Mesendoderm (in vitro differentiated cells): ENCODE measurements around the gene MT1A.
A peak's percentile ranks its signal among the peaks of the same experiment; 100 is the strongest.
"Not testable (repeated sequence)": the region's sequence is repeated elsewhere in the genome, so short reads cannot be mapped to it uniquely, and the experiment has no call there.

Experiments
- DNase-seq: peaks from one replicate; pipeline ENCODE4 v3.0.0; 2013
- H2AK5ac ChIP-seq: 2 replicates; pipeline ENCODE4 v1.6.1; 2013; ENCODE audit warnings: low read length, inconsistent platforms
- H2BK120ac ChIP-seq: 2 replicates; pipeline ENCODE4 v1.6.1; 2013; ENCODE audit warnings: low read depth, mild to moderate bottlenecking, low read length, moderate library complexity, mixed read lengths
- H2BK15ac ChIP-seq: replicated peaks from 2 replicates; pipeline ENCODE4 v1.6.1; 2013; ENCODE audit warnings: low read depth, mild to moderate bottlenecking, moderate library complexity
- H2BK5ac ChIP-seq: 2 replicates; pipeline ENCODE4 v1.6.1; 2013; ENCODE audit warnings: low read length, inconsistent platforms
- H3K18ac ChIP-seq: 2 replicates; pipeline ENCODE4 v1.6.1; 2013; ENCODE audit warnings: mild to moderate bottlenecking, low read length, mixed read lengths
- H3K23ac ChIP-seq: one replicate; pipeline ENCODE4 v1.6.1; 2013; ENCODE audit warnings: low read length
- H3K27ac ChIP-seq: 2 replicates; pipeline ENCODE4 v1.5.1; 2013; ENCODE audit warnings: low read depth, mild to moderate bottlenecking, inconsistent platforms, low read length, moderate library complexity
- H3K27me3 ChIP-seq: 2 replicates; pipeline ENCODE4 v1.6.1; 2013; ENCODE audit warnings: low read length, control low read depth, mild to moderate bottlenecking, inconsistent platforms; ENCODE audit not compliant: insufficient read depth, poor library complexity
- H3K36me3 ChIP-seq: 2 replicates; pipeline ENCODE4 v1.6.1; 2013; ENCODE audit warnings: low read length, inconsistent platforms; ENCODE audit not compliant: control insufficient read depth, insufficient read depth
- H3K4ac ChIP-seq: one replicate; pipeline ENCODE4 v1.6.1; 2013; ENCODE audit warnings: low read depth, mild to moderate bottlenecking, low read length, moderate library complexity
- H3K4me1 ChIP-seq: 2 replicates; pipeline ENCODE4 v1.6.1; 2013; ENCODE audit warnings: low read depth, low read length, inconsistent platforms; ENCODE audit not compliant: control insufficient read depth
- H3K4me2 ChIP-seq: 2 replicates; pipeline ENCODE4 v1.6.1; 2013; ENCODE audit warnings: low read length
- H3K4me3 ChIP-seq: 2 replicates; pipeline ENCODE4 v1.5.1; 2013; ENCODE audit warnings: mild to moderate bottlenecking, low read length
- H3K56ac ChIP-seq: one replicate; pipeline ENCODE4 v1.6.1; 2013; ENCODE audit warnings: low read length
- H3K79me1 ChIP-seq: 2 replicates; pipeline ENCODE4 v1.6.1; 2013; ENCODE audit warnings: low read length, inconsistent platforms
- H3K79me2 ChIP-seq: 2 replicates; pipeline ENCODE4 v1.6.1; 2013; ENCODE audit warnings: mild to moderate bottlenecking, low read length; ENCODE audit not compliant: control insufficient read depth, insufficient read depth
- H3K9ac ChIP-seq: 2 replicates; pipeline ENCODE4 v1.6.1; 2013; ENCODE audit warnings: low read length, inconsistent platforms
- H4K5ac ChIP-seq: one replicate; pipeline ENCODE4 v1.6.1; 2013; ENCODE audit warnings: low read length
- H4K8ac ChIP-seq: one replicate; pipeline ENCODE4 v1.6.1; 2013; ENCODE audit warnings: low read depth, mild to moderate bottlenecking, control low read depth, low read length, moderate library complexity
- WGBS: extraction: QIAGEN DNeasy Blood & Tissue Kit; methylation state at CpG from one replicate; pipeline ENCODE4 v1.1.7; 2013; ENCODE audit warnings: low lambda C conversion rate, missing lambda C conversion rate; ENCODE audit not compliant: insufficient coverage; ENCODE audit errors: extremely low coverage; 5-methylcytosine and 5-hydroxymethylcytosine counted together

MT1A gene

DNA sequence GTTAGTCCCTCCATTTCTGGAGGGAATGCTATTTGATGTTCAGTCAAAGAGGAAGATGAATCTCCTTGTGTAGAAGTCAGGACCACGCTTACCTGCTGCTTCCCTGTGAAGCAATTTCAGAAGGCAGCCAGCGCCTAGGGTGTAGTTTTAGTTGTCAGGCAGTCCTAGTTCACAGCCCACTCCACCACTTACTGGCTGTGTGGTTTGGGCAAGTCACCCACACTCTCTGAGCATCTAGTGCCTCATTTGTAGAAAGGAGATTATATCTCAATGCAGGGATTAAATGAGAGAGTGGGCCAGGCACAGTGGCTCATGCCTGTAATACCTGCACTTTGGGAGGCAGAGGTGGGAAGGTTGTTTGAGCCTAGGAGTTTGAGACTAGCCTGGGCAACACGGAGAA is 33.7 kb downstream of the MT1A start:
- H4K8ac ChIP-seq, H3K79me1 ChIP-seq, H3K4ac ChIP-seq, H3K4me2 ChIP-seq, H2BK120ac ChIP-seq, H4K5ac ChIP-seq, H3K23ac ChIP-seq, DNase-seq, H3K9ac ChIP-seq, H3K79me2 ChIP-seq, H3K56ac ChIP-seq, H3K27ac ChIP-seq, H3K4me1 ChIP-seq, H3K36me3 ChIP-seq, H3K18ac ChIP-seq, H3K4me3 ChIP-seq, H2AK5ac ChIP-seq, H2BK15ac ChIP-seq, H2BK5ac ChIP-seq: not testable (repeated sequence)
- H3K27me3 ChIP-seq, result peaks cover 39% of the 10 kb centered on the region
- no CpG with 5 or more reads among the region's 3 CpGs for WGBS

DNA sequence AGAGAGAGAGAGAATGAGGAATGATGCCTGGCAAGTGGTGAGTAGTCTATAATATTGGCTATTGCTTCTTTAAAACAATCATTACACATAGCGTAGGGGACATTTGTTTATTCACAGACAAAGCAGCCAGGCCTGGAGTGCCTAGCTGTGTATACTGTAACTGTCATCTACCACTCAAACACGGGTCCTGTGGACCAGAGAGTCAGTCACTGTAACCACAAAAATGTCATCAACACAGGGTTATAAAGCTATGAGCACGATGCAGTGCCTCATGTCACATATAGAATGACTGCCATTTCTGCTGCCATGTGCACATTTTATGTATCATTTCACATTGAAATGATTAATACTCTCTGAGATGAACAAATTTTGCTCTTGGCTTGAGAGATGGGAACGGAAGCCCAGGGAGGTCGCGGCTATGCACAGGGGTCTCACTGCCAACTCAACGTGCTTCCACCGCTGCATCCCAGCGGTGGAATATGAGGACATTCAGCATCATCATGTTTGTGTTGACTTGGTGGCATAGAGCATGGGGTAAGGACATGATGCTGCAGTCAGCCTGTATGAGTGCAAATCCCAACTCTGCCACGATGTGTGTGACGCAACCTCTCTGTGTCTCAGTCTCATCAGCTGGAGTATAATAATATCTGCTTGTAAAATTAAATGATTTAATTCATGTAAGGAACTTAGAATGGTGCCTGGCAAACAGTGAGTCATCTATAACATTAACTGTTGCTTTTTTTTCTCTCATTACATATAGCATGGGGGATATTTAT is 34.5 kb downstream of the MT1A start:
- Histone ChIP-seq H2AK5ac (no peak overlapping the region), H3K4me1 (no peaks in the 10 kb centered on the region), H2BK15ac (no peak overlapping the region), H4K5ac (no peak overlapping the region), H3K18ac (no peak overlapping the region), H3K4me2 (no peak overlapping the region), H4K8ac (no peak overlapping the region), H3K4ac (no peak overlapping the region), H3K4me3 (no peak overlapping the region), H3K79me1 (no peaks in the 10 kb centered on the region), H2BK5ac (no peak overlapping the region), H3K27ac (no peak overlapping the region), H2BK120ac (no peak overlapping the region), H3K27me3 (peaks cover 31% of the 10 kb centered on the region), H3K9ac (no peak overlapping the region), H3K36me3 (no peaks in the 10 kb centered on the region), H3K79me2 (no peaks in the 10 kb centered on the region), H3K23ac (no peak overlapping the region), H3K56ac (no peak overlapping the region)
- DNase-seq, result no peak
- no CpG with 5 or more reads among the region's 11 CpGs for WGBS

DNA sequence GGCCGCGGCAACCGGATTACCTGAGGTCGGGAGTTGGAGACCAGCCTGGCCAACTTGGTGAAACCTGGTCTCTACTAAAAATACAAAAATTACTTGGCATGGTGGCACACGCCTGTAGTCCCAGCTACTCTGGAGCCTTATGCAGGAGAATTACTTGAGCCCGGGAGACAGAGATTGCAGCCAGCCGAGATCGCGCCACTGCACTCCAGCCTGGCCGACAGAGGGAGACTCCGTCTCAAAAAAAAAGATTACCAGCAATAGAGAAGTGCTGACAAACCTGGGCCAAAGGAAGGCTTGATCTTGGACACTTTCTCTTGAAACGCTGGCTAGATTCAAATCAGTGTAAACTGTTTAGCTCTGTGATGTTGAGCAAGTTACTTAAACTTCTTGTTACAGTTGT is 35.5 kb downstream of the MT1A start:
- Histone ChIP-seq H3K4ac (no peak overlapping the region), H3K18ac (no peak overlapping the region), H3K23ac (no peak overlapping the region), H3K4me1 (no peaks in the 10 kb centered on the region), H3K4me2 (no peak overlapping the region), H4K5ac (no peak overlapping the region), H3K27me3 (peaks cover 21% of the 10 kb centered on the region), H3K27ac (no peak overlapping the region), H3K4me3 (no peak overlapping the region), H3K79me1 (no peaks in the 10 kb centered on the region), H3K9ac (no peak overlapping the region), H3K79me2 (no peaks in the 10 kb centered on the region), H3K56ac (no peak overlapping the region), H2BK15ac (no peak overlapping the region), H2BK5ac (no peak overlapping the region), H3K36me3 (no peaks in the 10 kb centered on the region), H4K8ac (no peak overlapping the region), H2AK5ac (no peak overlapping the region), H2BK120ac (no peak overlapping the region)
- no CpG with 5 or more reads among the region's 12 CpGs for WGBS
- DNase-seq, result peak; percentile 63

DNA sequence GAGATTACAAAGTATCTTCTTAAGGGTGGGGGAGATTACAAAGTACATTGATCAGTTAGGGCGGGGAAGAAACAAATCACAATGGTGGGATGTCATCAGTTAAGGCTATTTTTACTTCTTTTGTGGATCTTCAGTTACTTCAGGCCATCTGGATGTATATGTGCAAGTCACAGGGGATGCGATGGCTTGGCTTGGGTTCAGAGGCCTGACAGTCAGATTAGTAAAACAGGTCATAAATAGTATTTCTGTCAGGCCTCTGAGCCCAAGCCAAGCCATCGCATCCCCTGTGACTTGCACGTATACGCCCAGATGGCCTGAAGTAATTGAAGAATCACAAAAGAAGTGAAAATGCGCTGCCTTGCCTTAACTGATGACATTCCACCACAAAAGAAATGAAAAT is 36.1 kb downstream of the MT1A start:
- H3K56ac ChIP-seq, H3K4me2 ChIP-seq, H3K18ac ChIP-seq, H3K4me1 ChIP-seq, H4K5ac ChIP-seq, H3K27ac ChIP-seq, H2BK120ac ChIP-seq, H3K9ac ChIP-seq, H4K8ac ChIP-seq, DNase-seq, H3K79me2 ChIP-seq, H3K36me3 ChIP-seq, H3K4ac ChIP-seq, H3K23ac ChIP-seq, H3K79me1 ChIP-seq, H2BK15ac ChIP-seq, H3K4me3 ChIP-seq, H2AK5ac ChIP-seq, H2BK5ac ChIP-seq: not testable (repeated sequence)
- peaks cover 15% of the 10 kb centered on the region for H3K27me3 ChIP-seq
- no CpG with 5 or more reads among the region's 6 CpGs for WGBS

DNA sequence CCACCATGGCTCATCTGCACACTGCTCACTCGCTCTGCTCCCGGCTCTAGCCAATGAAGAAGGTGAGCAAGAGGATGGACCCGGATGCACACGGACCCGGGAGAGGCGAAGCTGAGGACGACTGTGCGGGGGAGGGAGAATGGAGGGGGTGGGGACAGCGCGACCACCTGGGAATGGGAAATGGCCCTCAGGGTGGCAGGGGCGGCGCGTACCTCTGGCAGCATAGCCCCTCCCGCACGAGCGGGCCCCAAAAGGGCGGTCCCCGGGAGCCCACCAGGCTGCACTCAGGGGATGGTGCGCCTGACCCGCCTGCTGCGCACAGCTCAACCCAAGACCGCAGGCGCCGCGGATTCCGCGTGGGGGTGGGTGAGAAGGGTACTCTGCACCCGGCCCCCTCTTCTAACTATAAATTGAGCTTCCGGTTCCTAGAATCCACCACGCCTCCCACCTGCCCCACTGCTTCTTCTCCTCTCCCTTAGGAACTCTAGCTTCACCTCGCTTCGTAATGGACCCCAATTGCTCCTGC is 37.3 kb downstream of the MT1A start:
- H4K8ac ChIP-seq, result no peak overlapping the region
- no peak overlapping the region for H2BK120ac ChIP-seq
- no peaks in the 10 kb centered on the region for H3K4me1 ChIP-seq
- no peak overlapping the region for H2AK5ac ChIP-seq
- peak overlapping the region; percentile 43 for H3K9ac ChIP-seq
- no peak overlapping the region for H2BK5ac ChIP-seq
- no peak overlapping the region for H4K5ac ChIP-seq
- no peak overlapping the region for H3K18ac ChIP-seq
- no CpG with 5 or more reads among the region's 32 CpGs for WGBS
- no peak overlapping the region for H3K23ac ChIP-seq
- H3K56ac ChIP-seq, result peak overlapping the region; percentile 69
- H3K36me3 ChIP-seq, result no peaks in the 10 kb centered on the region
- peak overlapping the region; percentile 35 for H3K4me2 ChIP-seq
- H3K4ac ChIP-seq, result no peak overlapping the region
- no peaks in the 10 kb centered on the region for H3K79me1 ChIP-seq
- DNase-seq, result peak; percentile 67
- H3K27me3 ChIP-seq, result peaks cover 4% of the 10 kb centered on the region
- no peak overlapping the region for H3K27ac ChIP-seq
- H3K79me2 ChIP-seq, result no peaks in the 10 kb centered on the region
- no peak overlapping the region for H2BK15ac ChIP-seq
- H3K4me3 ChIP-seq, result peak overlapping the region; percentile 11

DNA sequence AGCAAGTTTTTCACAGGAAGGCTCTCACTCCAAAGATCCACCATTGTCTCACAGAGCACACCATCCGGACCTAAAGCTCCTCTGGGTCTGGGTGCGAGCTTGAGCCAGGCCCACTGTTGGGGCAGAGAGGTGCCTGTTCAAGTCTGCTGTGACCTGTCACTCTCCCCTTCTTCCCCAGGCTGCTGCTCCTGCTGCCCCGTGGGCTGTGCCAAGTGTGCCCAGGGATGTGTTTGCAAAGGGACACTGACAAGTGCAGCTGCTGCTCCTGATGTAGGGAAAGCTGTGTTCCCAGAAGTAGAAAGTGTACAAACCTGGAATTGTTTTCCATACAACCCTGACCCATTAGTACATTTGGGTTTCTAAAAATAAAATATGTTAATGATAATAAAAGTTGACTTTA is 39.0 kb downstream of the MT1A start:
- WGBS, result no CpG with 5 or more reads among the region's 3 CpGs

More for the DNA sequence above, 39.0 kb downstream of the MT1A start:
- H4K5ac ChIP-seq, result no peak overlapping the region
- no peak overlapping the region for H3K4me3 ChIP-seq
- no peaks in the 10 kb centered on the region for H3K79me2 ChIP-seq
- H3K79me1 ChIP-seq, result no peaks in the 10 kb centered on the region
- H2BK15ac ChIP-seq, result no peak overlapping the region
- no peak overlapping the region for H4K8ac ChIP-seq
- no peak for DNase-seq
- H2BK120ac ChIP-seq, result no peak overlapping the region
- no peak overlapping the region for H2AK5ac ChIP-seq
- no peak overlapping the region for H3K27ac ChIP-seq
- H3K36me3 ChIP-seq, result no peaks in the 10 kb centered on the region
- no peak overlapping the region for H3K56ac ChIP-seq
- no peaks in the 10 kb centered on the region for H3K4me1 ChIP-seq
- no peak overlapping the region for H3K18ac ChIP-seq
- no peak overlapping the region for H2BK5ac ChIP-seq
- H3K4ac ChIP-seq, result no peak overlapping the region
- no peak overlapping the region for H3K9ac ChIP-seq
- H3K23ac ChIP-seq, result no peak overlapping the region
- no peak overlapping the region for H3K4me2 ChIP-seq
- no peaks in the 10 kb centered on the region for H3K27me3 ChIP-seq
